Spleen (tissue), 11 donors: Measurements from ENCODE around the gene TXN2. TPM values are rescaled to one million over a fixed set of nuclear protein-coding genes. Genes with fewer than 3 reads are reported as not detected.
"Not testable (repeated sequence)": the region's sequence is repeated elsewhere in the genome, so short reads cannot be mapped to it uniquely, and the experiment has no call there.

Experiments
- DNase-seq: peaks from one replicate; pipeline ENCODE4 v3.0.0-alpha.2; 2020
- H3K27ac ChIP-seq, 8 donors: fragments of 200-600 bp; sonication (generic) in 7 of 8; 1 replicate in 4 of 8; 2 replicates in 4 of 8; pipeline versions ENCODE4 v1.5.0 to v1.8.0; 2016 to 2021; ENCODE audit warnings: inconsistent platforms in 4 of 8, mild to moderate bottlenecking in 4 of 8, moderate library complexity in 1 of 8
- H3K27me3 ChIP-seq, 7 donors: fragments of 200-600 bp; sonication (generic) in 6 of 7; replicated peaks in 1 of 7; 1 replicate in 4 of 7; 2 replicates in 3 of 7; pipeline versions ENCODE4 v1.5.0 to v1.8.0; 2016 to 2021; ENCODE audit warnings: inconsistent platforms in 3 of 7, mild to moderate bottlenecking in 1 of 7
- H3K36me3 ChIP-seq, 6 donors: fragments of 200-600 bp; sonication (generic) in 5 of 6; 1 replicate in 4 of 6; 2 replicates in 2 of 6; pipeline versions ENCODE4 v1.5.0 to v1.8.0; 2016 to 2021; ENCODE audit warnings: inconsistent platforms in 2 of 6
- H3K4me1 ChIP-seq, 6 donors: fragments of 200-600 bp; sonication (generic) in 5 of 6; 1 replicate in 3 of 6; 2 replicates in 3 of 6; pipeline versions ENCODE4 v1.5.0 to v1.8.0; 2016 to 2021; ENCODE audit warnings: inconsistent platforms in 3 of 6
- H3K4me3 ChIP-seq, 8 donors: fragments of 200-600 bp; sonication (generic) in 7 of 8; 1 replicate in 4 of 8; 2 replicates in 4 of 8; pipeline versions ENCODE4 v1.5.0 to v1.8.0; 2016 to 2021; ENCODE audit warnings: inconsistent platforms in 4 of 8, mild to moderate bottlenecking in 4 of 8, moderate library complexity in 2 of 8
- H3K9me3 ChIP-seq, 8 donors: fragments of 200-600 bp; sonication (generic) in 7 of 8; 1 replicate in 4 of 8; 2 replicates in 4 of 8; pipeline versions ENCODE4 v1.5.0 to v1.8.0; 2016 to 2021; ENCODE audit warnings: inconsistent platforms in 4 of 8
- POLR2A ChIP-seq, 3 donors: fragments of 450-650 bp; IDR thresholded peaks; one replicate each; pipeline ENCODE4 v1.5.1; 2017; ENCODE audit warnings: antibody characterized with exemption in 3 of 3, mild to moderate bottlenecking in 1 of 3
- POLR2AphosphoS5 ChIP-seq, 3 donors: sonication (generic); formaldehyde crosslinking; IDR thresholded peaks; one replicate each; pipeline ENCODE4 v1.5.1; 2017; ENCODE audit warnings: antibody characterized with exemption in 3 of 3
- WGBS, 5 donors: extraction: QIAGEN DNeasy Blood & Tissue Kit in 3 of 5; methylation state at CpG; one replicate each; pipeline versions ENCODE4 v1.1.5 to v1.1.7; 2013 to 2018; 5-methylcytosine and 5-hydroxymethylcytosine counted together
- intact Hi-C: fragments of 100-400 bp; cut with DNase I; formaldehyde crosslinking; loops from one replicate; pipeline ENCODE4 v1.15.0; 2023; ENCODE audit warnings: low total_unique reads
- polyA plus RNA-seq, 3 donors: library from polyadenylated mRNA; stranded (reverse); fragments of 200-250 nt; gene quantifications; one replicate each; pipeline ENCODE4 v1.2.1, GENCODE V29; 2013
- total RNA-seq, 7 donors: library from RNA; depleted of rRNA in 3 of 7; stranded (reverse); fragments of >200 nt in 3 of 7; fragmentation: NEBNext Ultra II Directional in 4 of 7; extraction: Animal tissue kit (Norgen Biotek cat#: 25700) in 4 of 7; gene quantifications; one replicate each; pipeline versions ENCODE4 v1.1.0 to v1.2.1, GENCODE V29; 2016 to 2021
- TF ChIP-seq, protein P1 (sequence below), 11 experiments: fragments of 200-600 bp in 7 of 11; fragments of 450-650 bp in 4 of 11; sonication (generic) in 4 of 11; IDR thresholded peaks in 8 of 11; conservative IDR thresholded peaks in 3 of 11; 1 replicate in 7 of 11; 2 replicates in 4 of 11; pipeline versions ENCODE4 v1.4.0 to v1.8.0; 2016 to 2021; ENCODE audit warnings: antibody characterized with exemption in 11 of 11, inconsistent platforms in 4 of 11, mild to moderate bottlenecking in 1 of 11
- donor health status: healthy with polysubstance abuse.
- donor health status: DM: no; HTN: no; CAD: no; lungs with moderate emphysema.
- donor health status: DM: no; HTN: no; CAD: no.
- donor health status: Bipolar disorder and iron deficiency.
- donor health status: healthy.
- donor health status: DM: no; HTN: no; CAD: no.
- donor health status: DM: yes; HTN: yes; CAD: no.

The TXN2 gene
- total and polyA plus RNA-seq, 10 donors, result 52.6 to 105 (median 68.7) TPM

GRCh38 chr22:36452978-36453607 is 28.3 kb downstream of the TXN2 start:
- Histone ChIP-seq H3K4me3 (peak overlapping the region in 1 of 8 donors; percentile 71), H3K27ac (peak overlapping the region; percentile 76 to 98 (median 96)), H3K4me1 (peaks cover 48 to 100% (median 91%) of the 10 kb centered on the region in 6 donors)
- not testable (repeated sequence) for DNase-seq, H3K27me3 ChIP-seq, H3K36me3 ChIP-seq, H3K9me3 ChIP-seq
- intact Hi-C loops, result loop anchor here (5.0 kb wide), 1 partner anchor 66 kb away; the partner anchor contains the start of gene MYH9
- peak in 1 of 3 donors; percentile 64 for TF ChIP-seq POLR2AphosphoS5 (IDR thresholded peaks at IDR 0.05)
- 57 to 70% (median 63%) methylated on average over 5 of the region's 5 CpGs for WGBS, 5 donors

GRCh38 chr22:36452250-36452977 is 29.0 kb downstream of the TXN2 start:
- no peaks in the 10 kb centered on the region for H3K27me3 ChIP-seq
- peak overlapping the region in 1 of 8 donors; percentile 71 for H3K4me3 ChIP-seq
- intact Hi-C loops, result loop anchor here (5.0 kb wide), 1 partner anchor 65 kb away; the partner anchor contains the start of gene MYH9
- H3K4me1 ChIP-seq, result peaks cover 50 to 100% (median 93%) of the 10 kb centered on the region in 6 donors
- H3K36me3 ChIP-seq, result no peaks in the 10 kb centered on the region
- WGBS, 5 donors, result 51 to 64% (median 61%) methylated on average over 8 to 9 of the region's 9 CpGs
- peak overlapping the region; percentile 76 to 98 (median 96) for H3K27ac ChIP-seq
- DNase-seq, result no peak
- H3K9me3 ChIP-seq, result no peaks in the 10 kb centered on the region
- TF ChIP-seq POLR2A (IDR thresholded peaks at IDR 0.05) (no peak), POLR2AphosphoS5 (IDR thresholded peaks at IDR 0.05) (no peak)
- TF ChIP-seq, protein P1, sequence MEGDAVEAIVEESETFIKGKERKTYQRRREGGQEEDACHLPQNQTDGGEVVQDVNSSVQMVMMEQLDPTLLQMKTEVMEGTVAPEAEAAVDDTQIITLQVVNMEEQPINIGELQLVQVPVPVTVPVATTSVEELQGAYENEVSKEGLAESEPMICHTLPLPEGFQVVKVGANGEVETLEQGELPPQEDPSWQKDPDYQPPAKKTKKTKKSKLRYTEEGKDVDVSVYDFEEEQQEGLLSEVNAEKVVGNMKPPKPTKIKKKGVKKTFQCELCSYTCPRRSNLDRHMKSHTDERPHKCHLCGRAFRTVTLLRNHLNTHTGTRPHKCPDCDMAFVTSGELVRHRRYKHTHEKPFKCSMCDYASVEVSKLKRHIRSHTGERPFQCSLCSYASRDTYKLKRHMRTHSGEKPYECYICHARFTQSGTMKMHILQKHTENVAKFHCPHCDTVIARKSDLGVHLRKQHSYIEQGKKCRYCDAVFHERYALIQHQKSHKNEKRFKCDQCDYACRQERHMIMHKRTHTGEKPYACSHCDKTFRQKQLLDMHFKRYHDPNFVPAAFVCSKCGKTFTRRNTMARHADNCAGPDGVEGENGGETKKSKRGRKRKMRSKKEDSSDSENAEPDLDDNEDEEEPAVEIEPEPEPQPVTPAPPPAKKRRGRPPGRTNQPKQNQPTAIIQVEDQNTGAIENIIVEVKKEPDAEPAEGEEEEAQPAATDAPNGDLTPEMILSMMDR (IDR thresholded peaks at IDR 0.05 in 8 of 11, conservative IDR thresholded peaks at IDR 0.05 in 3 of 11), result no peak

DNA sequence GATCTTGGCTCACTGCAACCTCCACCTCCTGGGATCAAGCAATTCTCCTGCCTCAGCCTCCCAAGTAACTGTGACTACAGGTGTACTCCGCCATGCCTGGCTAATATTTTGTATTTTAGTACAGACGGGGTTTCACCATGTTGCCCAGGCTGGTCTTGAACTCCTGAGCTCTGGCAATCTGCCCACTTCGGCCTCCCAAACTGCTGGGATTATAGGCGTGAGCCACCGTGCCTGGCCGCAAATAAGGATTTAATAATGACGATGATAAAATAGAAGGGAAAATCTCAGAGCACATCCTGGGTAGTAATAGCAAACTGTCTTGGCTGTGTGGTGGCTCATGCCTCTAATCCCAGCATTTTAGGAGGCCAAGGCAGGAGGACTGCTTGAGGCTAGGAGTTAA is 30.5 kb downstream of the TXN2 start:
- 88 to 95% (median 93%) methylated on average over 7 of the region's 7 CpGs for WGBS, 5 donors
- intact Hi-C loops, result loop anchor here (5.0 kb wide), 1 partner anchor 64 kb away; the partner anchor contains the start of gene MYH9
- not testable (repeated sequence) for DNase-seq, H3K36me3 ChIP-seq, H3K9me3 ChIP-seq, H3K27me3 ChIP-seq
- H3K4me1 ChIP-seq, result peaks cover 53 to 100% (median 93%) of the 10 kb centered on the region in 6 donors
- peak overlapping the region in 1 of 8 donors; percentile 71 for H3K4me3 ChIP-seq
- H3K27ac ChIP-seq, result peak overlapping the region; percentile 76 to 98 (median 96)

GRCh38 chr22:36449596-36450175 is 31.8 kb downstream of the TXN2 start:
- WGBS, 5 donors, result 40 to 61% (median 55%) methylated on average over 10 to 11 of the region's 11 CpGs
- Histone ChIP-seq H3K27me3 (no peaks in the 10 kb centered on the region), H3K9me3 (no peaks in the 10 kb centered on the region), H3K4me3 (no peak overlapping the region), H3K4me1 (peaks cover 55 to 100% (median 93%) of the 10 kb centered on the region in 6 donors), H3K36me3 (no peaks in the 10 kb centered on the region), H3K27ac (peak overlapping the region; percentile 23 to 98 (median 95))
- DNase-seq, result peak; percentile 86
- TF ChIP-seq, protein P1 (IDR thresholded peaks at IDR 0.05 in 8 of 11, conservative IDR thresholded peaks at IDR 0.05 in 3 of 11), result no peak
- peak; percentile 62 to 69 (median 68) for TF ChIP-seq POLR2AphosphoS5 (IDR thresholded peaks at IDR 0.05)
- intact Hi-C loops, result loop anchor here (5.0 kb wide), 1 partner anchor 62 kb away; the partner anchor contains the start of gene MYH9
